HG03571 (cell line): ENCODE measurements around the gene TSHR.
"Not testable (repeated sequence)": the region's sequence is repeated elsewhere in the genome, so short reads cannot be mapped to it uniquely, and the experiment has no call there.

ENCODE experiments used
- ATAC-seq: cut with Tn5 transposase; IDR thresholded peaks from one replicate; pipeline ENCODE4 v1.9.1; 2021; ENCODE audit not compliant: unreplicated experiment

The TSHR gene

DNA sequence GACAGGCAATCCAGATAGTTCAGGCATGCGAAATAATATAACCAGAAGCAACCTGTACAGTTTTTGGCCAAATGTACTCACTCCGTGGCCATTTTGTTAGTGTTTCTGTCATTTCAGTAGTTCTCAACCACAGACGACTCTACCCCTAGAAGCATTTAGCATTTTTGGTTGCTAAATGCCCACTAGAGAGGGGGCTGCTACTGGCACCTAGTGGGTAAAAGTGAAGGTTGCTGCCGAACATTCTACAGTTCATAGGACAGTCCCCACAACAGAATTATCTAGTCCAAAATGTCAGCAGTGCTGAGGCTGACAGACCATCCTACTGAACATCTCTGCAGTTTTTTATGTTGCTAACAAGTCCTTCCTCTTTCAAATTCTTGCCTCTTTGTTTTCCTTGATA is 107.4 kb downstream of the TSHR start:
- no peak for ATAC-seq

DNA sequence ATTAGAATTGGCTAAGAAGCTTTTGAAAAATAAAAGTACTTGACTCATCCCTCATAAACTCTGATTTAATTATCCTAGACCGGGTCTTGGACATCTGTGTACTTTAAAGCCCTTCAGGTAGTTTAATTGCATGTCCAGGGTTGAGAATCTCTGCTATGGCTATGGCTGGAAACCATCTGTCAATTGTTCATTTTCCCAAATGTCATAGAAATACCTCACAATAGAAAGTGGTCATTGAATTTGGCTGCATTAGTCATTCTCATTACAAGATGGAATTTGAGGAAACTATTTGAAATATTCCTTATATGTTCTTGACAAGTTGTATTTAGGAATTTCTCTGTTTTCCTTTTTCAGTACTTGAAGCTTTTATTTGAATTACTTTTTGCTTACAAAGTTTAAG is 111.3 kb downstream of the TSHR start:
- no peak for ATAC-seq

- ATAC-seq = no peak
Measured at GRCh38 chr14:81067156-81067555, 111.7 kb downstream of the TSHR start.

- ATAC-seq = no peak
Measured at GRCh38 chr14:81068176-81068782, 112.9 kb downstream of the TSHR start.

DNA sequence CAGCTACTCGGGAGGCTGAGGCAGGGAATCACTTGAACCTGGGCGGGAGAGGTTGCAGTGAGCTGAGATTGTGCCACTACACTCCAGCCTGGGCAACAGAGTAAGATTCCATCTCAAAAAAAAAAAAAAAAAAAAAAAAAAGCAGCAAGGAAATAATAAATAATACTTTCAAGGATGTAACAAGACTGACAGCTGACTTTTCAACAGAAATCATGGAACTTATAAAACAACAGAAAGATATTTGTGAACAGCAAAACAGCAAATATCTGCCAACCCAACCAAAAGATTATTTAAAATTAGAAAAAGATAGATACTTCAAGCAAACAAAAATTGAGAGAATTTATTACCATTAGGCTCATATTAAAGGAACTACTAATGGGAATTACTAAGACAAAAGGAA is 115.1 kb downstream of the TSHR start:
- no peak for ATAC-seq

GRCh38 chr14:81085596-81085995 is 130.2 kb downstream of the TSHR start:
- no peak for ATAC-seq

GRCh38 chr14:81087230-81087629 is 131.8 kb downstream of the TSHR start:
- no peak for ATAC-seq

- ATAC-seq = no peak
Measured at GRCh38 chr14:81091139-81091538, 135.7 kb downstream of the TSHR start.

GRCh38 chr14:81091660-81092059 is 136.2 kb downstream of the TSHR start:
- no peak for ATAC-seq

- no peak for ATAC-seq
Measured at GRCh38 chr14:81093651-81094050, 138.2 kb downstream of the TSHR start.

GRCh38 chr14:81095539-81095938 is 140.1 kb downstream of the TSHR start:
- ATAC-seq = no peak

GRCh38 chr14:81096656-81097055 is 141.2 kb downstream of the TSHR start:
- ATAC-seq = no peak

DNA sequence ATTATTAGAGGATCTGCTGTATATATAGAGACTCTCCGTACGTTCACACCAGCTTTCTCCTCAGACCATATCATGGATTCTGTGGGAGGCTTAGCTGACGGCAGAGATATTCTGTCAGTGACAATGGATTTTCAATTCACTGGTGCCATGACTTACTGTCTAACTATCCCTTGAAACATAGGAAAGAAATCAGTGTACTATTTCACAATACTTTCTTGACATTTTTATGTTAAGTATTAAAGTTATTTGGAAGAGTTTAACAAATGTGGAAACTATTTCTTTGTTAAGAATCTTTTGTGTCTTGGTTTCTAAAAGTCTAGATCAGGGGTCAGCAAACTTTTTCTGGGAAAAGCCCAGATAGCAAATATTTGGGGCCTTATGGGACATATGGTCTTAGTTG is 146.8 kb downstream of the TSHR start:
- no peak for ATAC-seq

DNA sequence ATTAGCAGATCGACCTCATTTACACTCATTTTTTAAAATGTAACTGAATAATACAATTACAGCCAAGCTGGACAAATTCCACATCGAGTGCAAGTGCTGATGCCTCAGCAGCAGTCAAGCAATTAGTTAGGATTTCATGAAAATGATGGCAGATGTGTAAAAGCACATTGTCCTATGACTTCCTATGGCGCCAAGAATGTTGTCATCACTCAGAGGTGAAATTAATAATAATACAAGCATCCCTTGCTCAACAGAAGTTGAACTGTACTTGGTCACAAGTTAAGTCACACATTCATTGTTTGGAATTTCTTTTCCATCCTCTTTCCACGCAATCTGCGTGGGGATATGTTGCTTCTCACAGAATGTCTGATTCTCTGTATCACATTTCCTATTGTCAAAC is 148.0 kb downstream of the TSHR start:
- ATAC-seq = no peak

GRCh38 chr14:81105378-81105777 is 150.0 kb downstream of the TSHR start:
- no peak for ATAC-seq

DNA sequence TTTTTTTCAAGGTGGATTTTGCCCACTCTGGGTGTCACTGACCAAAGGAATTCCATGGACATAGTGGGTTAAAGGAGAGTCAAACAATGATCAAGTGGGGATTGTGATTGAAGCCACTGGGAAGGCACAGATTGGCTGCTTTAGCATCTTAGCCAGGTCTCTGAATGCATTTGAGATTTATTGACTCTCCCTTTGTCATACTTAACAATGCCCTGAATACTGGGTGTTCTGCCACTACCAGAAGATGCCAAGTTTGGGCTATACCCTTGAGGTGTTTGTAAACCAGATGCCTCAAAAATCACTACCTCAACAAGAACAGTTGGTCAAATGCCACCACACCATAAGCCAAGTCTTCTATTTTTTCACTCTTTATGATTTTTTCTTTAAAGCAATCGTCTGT is 150.5 kb downstream of the TSHR start:
- ATAC-seq = no peak

- no peak for ATAC-seq
Measured at GRCh38 chr14:81110186-81110585, 154.8 kb downstream of the TSHR start.

DNA sequence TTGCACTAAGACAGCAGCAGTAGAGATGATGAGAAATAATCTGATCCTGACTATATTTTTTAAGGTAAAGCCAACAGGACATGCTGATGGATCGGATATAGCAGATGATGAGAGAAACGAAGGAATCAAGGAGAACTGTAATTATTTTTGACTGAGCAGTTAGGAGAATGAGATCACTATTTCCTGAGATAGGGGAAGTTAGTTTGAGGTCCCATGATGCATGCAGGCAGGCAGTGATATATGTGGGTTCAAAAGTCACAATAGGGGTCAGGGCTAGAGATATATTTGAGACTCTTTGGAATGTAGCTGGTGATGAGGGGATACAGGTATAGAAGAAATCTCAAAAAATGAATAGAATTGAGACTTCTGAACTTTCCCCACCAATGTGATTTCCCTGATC is 157.8 kb downstream of the TSHR start:
- ATAC-seq = no peak

GRCh38 chr14:81113945-81114820 is 158.8 kb downstream of the TSHR start:
- not testable (repeated sequence) for ATAC-seq

DNA sequence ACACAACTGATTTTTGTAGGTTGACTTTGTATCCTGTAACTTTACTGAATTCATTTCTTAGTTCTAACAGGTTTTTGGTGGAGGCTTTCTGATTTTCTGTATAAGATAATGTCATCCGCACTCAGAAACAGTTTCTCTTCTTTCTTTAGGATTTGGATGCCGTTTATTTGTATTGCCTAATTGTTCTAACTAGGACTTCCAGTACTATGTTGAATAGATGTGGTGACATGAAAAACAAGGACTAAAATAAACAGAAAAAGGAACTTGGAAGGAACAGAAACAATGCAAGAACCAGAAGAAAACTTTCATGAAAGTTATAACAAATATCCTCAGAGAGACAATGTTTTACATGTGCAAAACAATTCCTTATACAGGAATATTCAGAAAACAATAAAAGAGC is 165.1 kb downstream of the TSHR start:
- ATAC-seq = no peak

GRCh38 chr14:81122326-81122725 is 166.9 kb downstream of the TSHR start:
- peak; percentile 98 for ATAC-seq

- ATAC-seq = no peak
Measured at GRCh38 chr14:81123811-81124210, 168.4 kb downstream of the TSHR start.

DNA sequence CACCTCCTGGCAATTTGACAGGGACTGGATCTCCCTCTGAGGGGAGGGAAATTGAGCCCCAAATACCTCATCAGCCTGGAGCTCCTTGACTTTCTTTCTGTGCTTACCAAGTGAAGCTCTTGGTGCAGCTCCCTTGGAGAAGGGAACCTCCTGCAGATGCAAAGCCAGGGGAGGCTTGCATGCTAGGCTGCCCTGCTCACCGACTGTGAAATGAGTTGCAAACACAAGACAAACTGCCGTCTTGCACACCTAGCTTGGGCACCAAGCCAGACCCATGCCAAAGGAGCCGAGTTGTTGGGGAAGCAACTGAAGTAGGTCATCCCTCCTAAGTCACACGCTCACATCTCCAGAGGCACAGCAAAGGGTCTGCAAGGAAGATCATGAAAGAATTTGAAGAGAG is 170.1 kb downstream of the TSHR start:
- ATAC-seq = no peak
